Measurements from ENCODE around the gene STK24.
"Not testable (repeated sequence)": the region's sequence is repeated elsewhere in the genome, so short reads cannot be mapped to it uniquely, and the experiment has no call there.

- TF ChIP-seq MAFK (IDR thresholded peaks at IDR 0.05; ENCODE audit: low read depth, low read length); CTCF (conservative IDR thresholded peaks at IDR 0.05; ENCODE audit: low read depth, low read length): not testable (repeated sequence)
These were observed 163.6 kb downstream of the STK24 start for GRCh38 chr13:98413278-98413677.
